HG02973 (cell line): ENCODE data around the gene RUNDC1.
"Not testable (repeated sequence)": the region's sequence is repeated elsewhere in the genome, so short reads cannot be mapped to it uniquely, and the experiment has no call there.

Experiments used
- ATAC-seq: cut with Tn5 transposase; IDR thresholded peaks from one replicate; pipeline ENCODE4 v1.9.1; 2021; ENCODE audit warnings: moderate library complexity; ENCODE audit not compliant: unreplicated experiment

The RUNDC1 gene

GRCh38 chr17:42989726-42990652 is 9.6 kb downstream of the RUNDC1 start:
- no peak for ATAC-seq

GRCh38 chr17:42991471-42991870 is 11.1 kb downstream of the RUNDC1 start:
- no peak for ATAC-seq

- no peak for ATAC-seq
These were observed 12.5 kb downstream of the RUNDC1 start for GRCh38 chr17:42992872-42993271.

- not testable (repeated sequence) for ATAC-seq
These were observed 13.5 kb downstream of the RUNDC1 start for GRCh38 chr17:42993913-42994312.

GRCh38 chr17:42997390-42997983 is 17.1 kb downstream of the RUNDC1 start:
- no peak for ATAC-seq

- peak; percentile 80 for ATAC-seq
These were observed 17.9 kb downstream of the RUNDC1 start, which contains the start of gene RPL27 for GRCh38 chr17:42997984-42998938. Gene RPL27 (plus strand): TSS chr17:42998419. CDS start chr17:42998751, 332 bp downstream.

GRCh38 chr17:42999003-42999525 is 18.7 kb downstream of the RUNDC1 start:
- no peak for ATAC-seq

- ATAC-seq = not testable (repeated sequence)
These were observed 20.5 kb downstream of the RUNDC1 start for GRCh38 chr17:43000894-43001293.

GRCh38 chr17:43003542-43004172 is 23.3 kb downstream of the RUNDC1 start:
- no peak for ATAC-seq

GRCh38 chr17:43006639-43007551 is 26.5 kb downstream of the RUNDC1 start, which contains the start of gene IFI35:
Gene IFI35 (plus strand): TSS chr17:43006784. CDS start chr17:43006948, 164 bp downstream.
- ATAC-seq = no peak

- no peak for ATAC-seq
These were observed 30.4 kb downstream of the RUNDC1 start for GRCh38 chr17:43010667-43011308.

GRCh38 chr17:43011728-43012472 is 31.5 kb downstream of the RUNDC1 start:
- no peak for ATAC-seq

GRCh38 chr17:43013296-43013695 is 32.9 kb downstream of the RUNDC1 start:
- ATAC-seq = no peak

- no peak for ATAC-seq
These were observed 33.8 kb downstream of the RUNDC1 start for GRCh38 chr17:43014020-43014648.

GRCh38 chr17:43014649-43015542 is 34.5 kb downstream of the RUNDC1 start:
- ATAC-seq = no peak

GRCh38 chr17:43015579-43015978 is 35.2 kb downstream of the RUNDC1 start:
- no peak for ATAC-seq
